ENCODE results near the gene NR4A3. TPM values are rescaled to one million over a fixed set of nuclear protein-coding genes. Genes with fewer than 3 reads are reported as not detected.

Gene NR4A3
- total and polyA plus RNA-seq, 9 of the 15 experiments (the other 6 are each of a cell fraction or from before 2014, with no cell fraction given): 0.04 to 0.07 TPM; not detected in 7

GRCh38 chr9:99819123-99819855, 2.4 kb upstream of the NR4A3 start (continued):
- TF ChIP-seq STAG1 (CRISPR knock-in tag; IDR thresholded peaks at IDR 0.05; ENCODE audit: borderline replicate concordance) (no peak), ATF7 (IDR thresholded peaks at IDR 0.05) (peak; percentile 78), CBFA2T3 (IDR thresholded peaks at IDR 0.05) (peak; percentile 11; the same call in 1 of the 2 replicates), MTA3 (IDR thresholded peaks at IDR 0.05; ENCODE audit: borderline replicate concordance) (peak; percentile 61), ZNF277 (CRISPR knock-in tag; IDR thresholded peaks at IDR 0.05; ENCODE audit: borderline replicate concordance) (no peak), NFATC3 (IDR thresholded peaks at IDR 0.05) (no peak), ZNF324 (CRISPR knock-in tag; IDR thresholded peaks at IDR 0.05) (no peak), STAT6 (CRISPR knock-in tag; IDR thresholded peaks at IDR 0.05) (no peak), NKRF (IDR thresholded peaks at IDR 0.05; ENCODE audit: borderline replicate concordance) (peak; percentile 87), RBM14 (IDR thresholded peaks at IDR 0.05; ENCODE audit: borderline replicate concordance, insufficient read depth, low read depth, low read length) (0 out of 2 replicates have a peak, but pooled peaks have one; percentile 57), ARID1B (IDR thresholded peaks at IDR 0.05) (peak; percentile 36; the same call in 1 of the 2 replicates), ZNF133 (CRISPR knock-in tag; IDR thresholded peaks at IDR 0.05) (0 out of 2 replicates have a peak, but pooled peaks have one; percentile 29), ZBTB26 (CRISPR knock-in tag; IDR thresholded peaks at IDR 0.05) (0 out of 2 replicates have a peak, but pooled peaks have one; percentile 41), ZBTB9 (CRISPR knock-in tag; IDR thresholded peaks at IDR 0.05) (peak; percentile 92; the same call in 1 of the 2 replicates), THRB (CRISPR knock-in tag; conservative IDR thresholded peaks at IDR 0.05) (peak; percentile 66; the same call in 1 of the 2 replicates), ATF1 (CRISPR knock-in tag; IDR thresholded peaks at IDR 0.05) (no peak), ATF1 (tag; IDR thresholded peaks at IDR 0.05) (peak; percentile 83), IRF2 (CRISPR knock-in tag; IDR thresholded peaks at IDR 0.05) (no peak)
